ENCODE results near the gene DALRD3. TPM values are rescaled to one million over a fixed set of nuclear protein-coding genes. Genes with fewer than 3 reads are reported as not detected.

The DALRD3 gene
- total RNA-seq = 10 to 100 TPM; 22.9 to 27.1 TPM

- peak; percentile 3 to 18 for ATAC-seq
- H3K36me3 Mint-ChIP-seq = peaks cover 17 to 28% of the 10 kb centered on the region in 2 donors
- peak; percentile 61 to 78 for DNase-seq (ENCODE audit: low spot score in 2 of 2)
- H3K9me3 Mint-ChIP-seq = no peaks in the 10 kb centered on the region
- peak within 1 kb of the TSS; percentile 94 to 97 for H3K27ac Mint-ChIP-seq
Observed at GRCh38 chr3:49017971-49018706, at the start of gene DALRD3. Gene DALRD3, minus strand, starts transcription at chr3:49018580. Its CDS starts 16 bp downstream, at chr3:49018564.

- no peak for ATAC-seq
- H3K27ac Mint-ChIP-seq = no peak overlapping the region
- no peaks in the 10 kb centered on the region for H3K9me3 Mint-ChIP-seq
- peaks cover 8 to 18% of the 10 kb centered on the region in 2 donors for H3K36me3 Mint-ChIP-seq
- no peak for DNase-seq (ENCODE audit: low spot score in 2 of 2)
Observed at GRCh38 chr3:49058011-49058410, 39.6 kb upstream of the DALRD3 start.

- DNase-seq (ENCODE audit: low spot score in 2 of 2) = no peak
- peaks cover 8 to 18% of the 10 kb centered on the region in 2 donors for H3K36me3 Mint-ChIP-seq
- no peak for ATAC-seq
- H3K27ac Mint-ChIP-seq = no peak overlapping the region
- H3K9me3 Mint-ChIP-seq = no peaks in the 10 kb centered on the region
Observed at GRCh38 chr3:49057268-49057667, 38.9 kb upstream of the DALRD3 start.

GRCh38 chr3:49054344-49054862 lies 36.0 kb upstream of the DALRD3 start:
- DNase-seq (ENCODE audit: low spot score in 2 of 2) (no peak), ATAC-seq (no peak)
- Mint-ChIP-seq H3K9me3 (no peaks in the 10 kb centered on the region), H3K36me3 (peaks cover 14 to 15% of the 10 kb centered on the region in 2 donors), H3K27ac (no peak overlapping the region)

- DNase-seq (ENCODE audit: low spot score in 2 of 2) (no peak), ATAC-seq (no peak)
- Mint-ChIP-seq H3K36me3 (peaks cover 14 to 15% of the 10 kb centered on the region in 2 donors), H3K9me3 (no peaks in the 10 kb centered on the region), H3K27ac (no peak overlapping the region)
Observed at GRCh38 chr3:49053543-49053942, 35.2 kb upstream of the DALRD3 start.

- DNase-seq (ENCODE audit: low spot score in 2 of 2) (no peak), ATAC-seq (no peak)
- peak overlapping the region; percentile 38 to 66 for H3K27ac Mint-ChIP-seq
- H3K9me3 Mint-ChIP-seq = no peaks in the 10 kb centered on the region
- H3K36me3 Mint-ChIP-seq = peaks cover 0 to 6% of the 10 kb centered on the region in 2 donors
Observed at GRCh38 chr3:49035281-49035680, 16.9 kb upstream of the DALRD3 start.

GRCh38 chr3:49034650-49035049 lies 16.3 kb upstream of the DALRD3 start:
- peak overlapping the region in 1 of 2 donors; percentile 66 for H3K27ac Mint-ChIP-seq

GRCh38 chr3:49032646-49033304 lies 14.4 kb upstream of the DALRD3 start:
- Mint-ChIP-seq H3K27ac (no peak overlapping the region), H3K36me3 (peaks cover 16 to 23% of the 10 kb centered on the region in 2 donors), H3K9me3 (no peaks in the 10 kb centered on the region)
- DNase-seq (ENCODE audit: low spot score in 2 of 2) (no peak), ATAC-seq (no peak)

More at GRCh38 chr3:49034650-49035049, 16.3 kb upstream of the DALRD3 start:
- ATAC-seq (no peak), DNase-seq (ENCODE audit: low spot score in 2 of 2) (no peak)
- peaks cover 0 to 6% of the 10 kb centered on the region in 2 donors for H3K36me3 Mint-ChIP-seq
- H3K9me3 Mint-ChIP-seq = no peaks in the 10 kb centered on the region

- ATAC-seq (no peak), DNase-seq (ENCODE audit: low spot score in 2 of 2) (no peak)
- H3K27ac Mint-ChIP-seq = peak overlapping the region; percentile 44 to 60
- H3K9me3 Mint-ChIP-seq = no peaks in the 10 kb centered on the region
- peaks cover 41 to 47% of the 10 kb centered on the region in 2 donors for H3K36me3 Mint-ChIP-seq
Observed at GRCh38 chr3:49030321-49030720, 11.9 kb upstream of the DALRD3 start.

- ATAC-seq (no peak), DNase-seq (ENCODE audit: low spot score in 2 of 2) (no peak)
- peaks cover 46 to 54% of the 10 kb centered on the region in 2 donors for H3K36me3 Mint-ChIP-seq
- H3K27ac Mint-ChIP-seq = peak overlapping the region; percentile 92 to 99
- H3K9me3 Mint-ChIP-seq = no peaks in the 10 kb centered on the region
Observed at GRCh38 chr3:49029563-49029884, 11.1 kb upstream of the DALRD3 start.

GRCh38 chr3:49028673-49029562 lies 10.5 kb upstream of the DALRD3 start, which contains the start of gene IMPDH2:
Gene IMPDH2, minus strand, starts transcription at chr3:49029398. Its CDS starts 48 bp downstream, at chr3:49029350.
- DNase-seq (ENCODE audit: low spot score in 2 of 2) (peak; percentile 94 to 96), ATAC-seq (peak; percentile 88 to 94)
- peaks cover 52 to 60% of the 10 kb centered on the region in 2 donors for H3K36me3 Mint-ChIP-seq
- peak within 1 kb of the TSS; percentile 92 to 99 for H3K27ac Mint-ChIP-seq
- no peaks in the 10 kb centered on the region for H3K9me3 Mint-ChIP-seq

- DNase-seq (ENCODE audit: low spot score in 2 of 2) = no peak
Observed at GRCh38 chr3:49028298-49028672, 9.9 kb upstream of the DALRD3 start.

GRCh38 chr3:49027634-49028033 lies 9.3 kb upstream of the DALRD3 start:
- H3K36me3 Mint-ChIP-seq = peaks cover 62 to 72% of the 10 kb centered on the region in 2 donors
- DNase-seq (ENCODE audit: low spot score in 2 of 2) = no peak

More at GRCh38 chr3:49028298-49028672, 9.9 kb upstream of the DALRD3 start:
- no peaks in the 10 kb centered on the region for H3K9me3 Mint-ChIP-seq
- ATAC-seq = no peak
- peak overlapping the region; percentile 92 to 99 for H3K27ac Mint-ChIP-seq
- peaks cover 57 to 65% of the 10 kb centered on the region in 2 donors for H3K36me3 Mint-ChIP-seq

GRCh38 chr3:49026536-49026935 lies 8.2 kb upstream of the DALRD3 start:
- Mint-ChIP-seq H3K27ac (peak overlapping the region; percentile 97 to 99), H3K9me3 (no peaks in the 10 kb centered on the region), H3K36me3 (peaks cover 67 to 72% of the 10 kb centered on the region in 2 donors)
- ATAC-seq (no peak), DNase-seq (ENCODE audit: low spot score in 2 of 2) (no peak)

More at GRCh38 chr3:49027634-49028033, 9.3 kb upstream of the DALRD3 start:
- no peak for ATAC-seq
- peak overlapping the region; percentile 92 to 99 for H3K27ac Mint-ChIP-seq
- no peaks in the 10 kb centered on the region for H3K9me3 Mint-ChIP-seq

GRCh38 chr3:49025793-49026520 lies 7.6 kb upstream of the DALRD3 start:
- ATAC-seq (no peak), DNase-seq (ENCODE audit: low spot score in 2 of 2) (no peak)
- Mint-ChIP-seq H3K9me3 (no peaks in the 10 kb centered on the region), H3K27ac (peak overlapping the region; percentile 85 to 97), H3K36me3 (peaks cover 71 to 76% of the 10 kb centered on the region in 2 donors)

Measured in activated naive CD4-positive, alpha-beta T cell treated with anti-CD3 and anti-CD28 coated beads, Interleukin-2, amount 50 U/mL, for 72 hours (primary cell).